Activated CD4-positive, alpha-beta T cell treated with anti-CD3 and anti-CD28 coated beads, Interleukin-2, amount 50 U/mL, for 24 hours (primary cell): ENCODE results near the gene ELP4.

ENCODE experiments used
- DNase-seq, 2 donors: peaks; one replicate each; pipeline ENCODE4 v3.0.0-alpha.2; 2020; ENCODE audit warnings: low read depth in 1 of 2, low spot score in 1 of 2

The ELP4 gene

DNA sequence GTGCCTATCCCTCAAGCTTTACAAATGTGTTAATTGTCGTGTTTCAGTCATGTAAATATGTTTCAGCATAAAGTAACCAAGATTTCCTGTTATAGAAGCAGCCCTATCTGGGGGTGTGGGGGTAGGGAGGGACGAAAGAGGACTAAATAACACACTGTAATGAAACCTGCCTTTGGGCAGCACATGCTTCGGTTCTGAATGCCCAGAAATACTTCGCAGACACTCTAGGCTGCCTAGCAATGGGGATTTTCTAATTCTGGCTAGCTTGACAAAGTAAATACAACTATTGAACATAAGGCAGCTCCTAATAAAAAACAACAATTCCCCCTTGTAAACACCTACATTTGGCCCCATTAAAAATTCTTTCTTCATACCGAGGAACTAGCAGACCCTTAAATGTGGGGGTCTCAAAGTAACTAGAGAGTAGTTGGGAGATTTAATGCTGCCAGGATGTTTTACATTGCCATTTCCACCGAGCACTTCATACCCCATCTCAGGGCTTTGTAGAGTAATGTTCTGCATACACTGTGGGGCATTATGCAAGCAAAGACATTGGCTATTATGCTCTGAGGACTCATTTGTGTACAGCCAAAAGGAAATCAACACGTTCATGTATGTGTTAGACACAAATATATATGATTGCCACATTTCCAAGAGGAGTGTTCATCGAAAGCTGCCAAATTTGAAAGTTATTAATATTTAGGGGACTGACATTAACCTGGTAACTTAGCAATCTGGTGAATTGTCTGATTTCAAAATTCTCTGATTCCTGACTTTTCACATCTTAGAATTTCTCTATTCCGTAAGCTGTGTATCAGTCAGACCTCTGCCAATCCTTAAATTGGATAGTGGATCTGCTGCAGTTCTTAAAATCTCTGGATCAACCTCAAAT, 259.4 kb downstream of the ELP4 start:
- DNase-seq = no peak

DNA sequence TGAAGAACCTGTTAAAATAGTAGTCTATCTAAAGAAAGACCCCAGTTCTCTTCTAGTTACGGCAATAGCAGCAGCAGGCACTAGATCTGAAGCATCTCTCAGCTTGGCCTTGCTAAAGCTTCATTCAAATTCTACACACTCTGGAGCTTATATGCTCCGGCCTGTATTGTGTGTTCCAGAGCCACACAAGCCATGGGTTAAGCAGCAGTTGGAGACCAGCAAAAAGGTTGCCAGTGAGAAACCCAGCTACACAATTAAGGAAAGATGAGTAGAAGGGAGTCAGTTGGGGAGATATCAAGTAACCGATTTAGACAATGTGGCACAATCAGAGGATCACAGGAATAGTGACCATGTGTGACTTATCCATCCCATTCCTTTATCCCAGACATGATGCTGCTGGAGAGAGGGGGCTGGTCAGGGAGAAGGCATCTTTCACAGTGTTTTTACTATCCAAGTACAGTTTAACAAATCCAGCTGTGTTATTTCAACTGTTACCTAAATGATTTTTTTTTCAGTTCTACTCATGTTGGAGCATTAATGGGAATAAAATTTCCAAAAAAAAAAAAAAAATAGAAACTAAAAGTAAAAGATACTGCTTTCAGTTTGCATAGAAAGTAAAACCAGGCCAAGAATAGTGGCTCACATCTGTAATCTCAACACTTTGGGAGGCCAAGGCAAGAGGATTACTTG, 260.6 kb downstream of the ELP4 start:
- DNase-seq = no peak

DNA sequence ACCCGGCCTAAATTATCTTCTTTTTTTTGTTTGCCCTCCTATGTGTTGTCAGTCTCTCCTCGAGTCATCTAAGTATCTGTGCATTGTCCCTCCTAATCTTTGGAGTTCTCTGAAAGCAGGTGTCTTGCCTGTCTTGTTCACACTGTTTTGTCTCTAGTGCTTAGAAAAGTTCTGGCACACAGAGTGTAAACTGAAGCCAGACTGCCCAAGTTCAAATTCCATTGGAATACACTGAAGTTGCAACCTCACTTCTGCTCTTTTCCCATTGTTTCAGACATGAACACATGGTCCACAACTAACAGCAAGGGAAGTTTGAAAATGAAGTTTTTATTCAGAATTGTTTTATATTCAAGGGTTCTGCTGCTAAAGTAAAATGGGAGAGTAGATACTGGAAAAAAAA, 262.8 kb downstream of the ELP4 start:
- no peak for DNase-seq

DNA sequence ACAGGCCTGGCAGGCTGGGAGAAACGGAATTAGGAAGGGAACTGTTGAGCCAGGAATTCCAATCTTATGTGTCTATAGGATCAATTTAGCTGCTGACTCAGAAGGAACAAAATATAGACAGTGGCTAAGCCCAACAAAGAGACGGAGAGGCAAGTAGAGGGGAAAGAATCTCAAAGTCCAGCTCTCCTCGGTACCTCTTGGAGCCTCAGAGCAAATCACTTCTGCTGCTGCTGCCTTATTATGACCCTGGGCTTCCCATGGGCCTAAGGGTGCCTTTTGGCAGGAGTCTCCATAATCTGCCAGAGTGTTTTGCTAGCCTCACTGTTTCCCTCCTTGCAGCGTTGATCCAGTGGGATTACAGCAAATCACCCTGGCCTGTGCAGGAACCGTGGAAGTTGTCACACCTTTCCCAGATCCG, 269.8 kb downstream of the ELP4 start:
- DNase-seq = no peak

DNA sequence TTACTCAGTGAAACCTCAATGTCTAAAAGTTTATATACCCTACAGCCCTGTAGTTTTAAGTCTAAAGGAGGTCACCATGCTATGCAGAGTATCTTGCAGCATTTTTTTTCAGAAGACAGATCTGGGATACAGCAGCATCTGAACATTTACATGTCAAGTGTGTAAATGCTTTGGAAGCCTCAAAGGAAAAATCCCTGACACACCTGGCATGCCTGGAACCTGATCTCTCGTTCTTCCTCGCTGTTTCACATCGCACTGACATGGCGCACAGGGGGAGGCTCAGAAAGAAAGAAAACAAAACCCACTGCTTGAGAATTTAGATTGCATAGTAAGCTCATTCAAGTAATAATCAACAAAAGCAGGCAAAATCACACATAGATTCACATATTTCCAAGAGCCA, 270.5 kb downstream of the ELP4 start:
- DNase-seq = no peak

DNA sequence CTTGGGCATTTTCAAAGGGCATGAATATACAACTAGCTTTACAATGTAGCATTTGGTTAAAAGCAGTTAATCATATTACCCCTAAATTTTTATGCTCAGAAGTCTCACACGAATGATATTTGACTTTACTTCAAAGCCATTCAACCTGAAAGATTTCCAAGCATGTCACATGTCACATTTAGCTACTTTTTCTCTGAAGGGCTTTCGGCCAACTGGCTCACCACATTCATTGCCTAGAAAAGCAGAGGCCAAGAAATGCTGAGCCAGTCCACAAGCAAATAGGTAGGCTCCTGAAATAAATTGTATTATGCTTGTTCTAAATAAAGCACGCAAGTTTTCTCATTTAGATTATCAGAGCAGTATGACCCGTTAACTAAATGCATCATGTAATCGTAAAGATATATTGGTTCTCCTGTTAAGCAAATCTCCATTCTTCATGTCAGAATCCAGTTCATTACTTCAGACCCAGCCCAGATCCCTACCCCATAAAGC, 271.0 kb downstream of the ELP4 start:
- no peak for DNase-seq

DNA sequence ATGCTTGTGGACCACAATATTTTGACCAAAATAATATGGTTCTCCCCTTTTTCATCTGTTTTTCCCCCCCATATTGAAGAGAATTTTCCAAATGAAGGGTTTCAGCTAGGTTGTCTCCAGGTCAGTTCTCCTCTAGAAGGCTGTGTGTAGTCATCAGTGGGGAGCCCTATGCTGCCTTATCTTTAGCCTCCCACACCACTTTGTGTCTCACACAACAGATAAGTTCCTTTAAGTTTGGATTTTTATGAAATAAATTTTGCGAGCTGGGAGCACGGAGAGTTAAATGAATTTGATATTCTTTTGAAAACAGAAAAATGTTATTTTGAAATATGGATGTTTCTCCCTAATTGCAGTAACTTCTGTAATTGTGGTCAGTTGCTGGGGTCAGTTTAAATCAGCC, 272.7 kb downstream of the ELP4 start:
- no peak for DNase-seq

DNA sequence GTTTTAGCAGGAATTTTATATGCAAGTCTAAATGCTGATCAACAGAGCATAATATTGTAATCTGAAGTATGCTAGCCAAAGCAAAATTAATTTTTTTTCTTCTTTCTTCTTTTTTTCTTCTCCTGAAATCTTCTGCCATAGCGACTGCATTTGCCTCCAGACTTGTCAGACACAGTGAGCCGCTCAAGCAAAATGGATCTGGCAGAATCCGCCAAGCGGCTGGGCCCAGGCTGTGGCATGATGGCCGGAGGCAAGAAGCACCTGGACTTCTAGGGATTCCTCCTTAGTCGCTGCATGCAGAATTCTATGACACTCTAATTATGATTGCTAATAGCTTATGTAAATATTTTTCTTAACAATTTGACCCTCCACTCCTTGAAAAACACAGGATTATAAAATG, 273.7 kb downstream of the ELP4 start:
- no peak for DNase-seq

DNA sequence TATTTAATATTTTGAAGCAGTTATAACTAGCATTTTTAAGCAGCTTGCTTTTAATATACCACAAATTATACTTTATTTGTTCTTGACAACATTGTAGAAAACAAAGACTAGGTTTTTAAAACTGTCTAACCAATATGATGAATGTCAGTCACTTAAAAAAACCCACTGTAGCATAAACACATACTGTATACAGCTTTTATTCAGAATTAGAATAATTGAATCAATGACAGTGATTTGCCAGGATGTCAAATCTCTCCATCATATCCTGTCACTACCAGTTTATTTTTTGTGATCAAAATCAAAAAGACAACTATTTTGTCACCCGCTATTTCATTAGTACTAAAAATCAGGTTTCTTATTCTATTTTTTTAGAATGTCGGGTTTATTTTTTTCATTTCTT, 275.0 kb downstream of the ELP4 start:
- DNase-seq = no peak

DNA sequence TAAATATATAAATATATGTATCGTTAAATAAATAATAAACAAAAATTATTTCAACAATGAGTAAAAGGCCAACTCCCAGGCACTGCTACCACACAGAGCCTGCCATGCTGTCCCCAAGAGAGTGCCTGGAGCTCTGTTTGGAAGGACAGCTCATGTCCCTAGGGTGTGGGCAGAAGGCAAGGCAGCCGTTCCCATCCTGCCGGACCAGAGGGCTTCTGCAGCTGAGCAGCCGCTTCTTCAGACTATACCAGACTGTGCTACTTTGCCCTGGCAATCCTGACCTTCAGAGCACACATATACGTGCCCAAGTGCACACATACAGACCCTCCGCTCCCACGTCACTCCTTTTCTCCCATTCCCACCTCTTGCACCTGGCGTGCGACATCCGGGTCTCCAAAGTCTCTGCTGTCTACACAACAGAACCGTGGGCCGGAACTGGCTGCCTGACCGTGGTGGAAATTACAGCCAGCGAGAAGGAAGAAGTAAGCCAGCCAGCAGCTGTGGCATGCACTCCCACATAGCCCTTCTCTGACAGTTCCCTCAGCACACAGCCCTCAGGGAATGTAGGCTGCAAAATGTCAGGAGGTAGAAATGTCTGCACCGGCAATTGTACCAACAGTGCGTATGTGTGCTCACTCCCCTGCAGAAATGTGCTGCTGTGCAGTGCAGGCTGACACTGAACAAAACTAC, 277.6 kb downstream of the ELP4 start:
- DNase-seq = no peak

DNA sequence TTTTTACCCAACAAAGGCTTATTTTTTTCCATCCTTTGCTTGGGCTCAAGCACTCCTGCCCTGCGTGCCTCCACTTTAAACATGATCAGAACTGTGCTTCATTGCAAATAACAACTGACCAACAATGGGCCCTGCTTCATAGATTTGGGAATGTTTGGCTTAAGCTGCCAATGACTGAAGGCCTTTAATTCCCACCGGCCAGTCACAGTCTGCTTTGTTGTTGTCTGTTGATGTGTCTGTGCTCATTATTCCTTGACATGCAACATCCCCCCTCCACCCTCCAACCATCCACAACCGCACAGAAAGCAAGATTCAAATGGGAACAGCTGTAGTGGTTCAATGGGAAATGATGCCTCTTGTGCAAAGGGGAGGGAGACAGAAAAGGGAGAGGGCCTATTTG, 278.5 kb downstream of the ELP4 start:
- no peak for DNase-seq

DNA sequence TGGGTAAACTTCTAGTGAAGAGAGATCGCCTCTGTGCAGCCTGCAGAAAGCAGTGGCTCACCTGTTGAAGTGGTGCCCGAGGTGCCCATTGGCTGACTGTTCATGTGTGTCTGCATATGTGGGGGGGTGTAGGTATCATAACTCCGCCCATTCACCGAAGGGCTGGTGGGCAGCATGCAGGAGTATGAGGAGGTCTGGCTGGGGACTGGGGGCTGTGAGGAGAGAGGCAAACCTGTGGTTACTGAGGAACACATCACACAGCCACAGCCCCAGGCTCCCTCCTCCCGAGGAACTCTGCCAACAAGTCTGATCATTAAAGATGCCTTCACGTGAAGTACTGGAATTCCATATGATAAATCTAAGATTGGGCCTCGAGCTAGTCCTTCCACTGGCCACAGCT, 281.1 kb downstream of the ELP4 start:
- DNase-seq = no peak

DNA sequence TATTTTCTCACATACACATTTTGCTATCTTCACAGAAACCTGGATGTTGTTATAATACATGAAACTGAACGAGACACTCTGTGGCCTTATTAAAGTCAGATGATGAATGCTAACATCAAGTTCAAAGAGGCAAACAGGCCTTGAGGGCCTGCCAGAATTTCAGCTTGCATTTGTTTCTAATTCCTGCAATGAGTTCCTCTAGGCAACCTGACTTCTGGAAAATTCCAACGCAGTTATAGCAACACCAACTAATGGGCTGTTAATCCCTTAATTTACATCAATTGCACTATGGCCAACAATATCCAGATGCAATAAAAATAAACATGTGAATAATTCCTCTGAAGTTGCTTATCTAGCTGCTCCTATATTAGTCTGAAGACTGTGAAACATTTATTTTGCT, 282.5 kb downstream of the ELP4 start:
- DNase-seq = no peak

DNA sequence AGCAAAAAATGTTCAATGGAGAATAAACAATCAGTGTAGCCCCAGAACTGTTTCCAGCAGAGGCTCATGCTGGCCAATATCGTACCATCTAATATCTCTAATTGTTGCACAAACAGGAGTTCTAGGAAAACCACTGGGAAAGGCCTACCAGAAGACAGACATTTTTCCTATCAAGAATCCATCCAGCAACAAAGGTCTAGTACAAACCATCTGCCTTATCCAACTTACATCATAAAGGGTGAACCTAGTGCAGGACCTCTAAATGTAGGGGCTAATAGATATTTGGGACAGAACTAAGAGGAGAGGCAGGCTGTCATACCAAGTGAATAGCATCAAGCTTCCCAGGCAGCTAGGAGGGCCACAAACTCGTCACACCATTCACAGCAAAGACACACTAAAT, 282.9 kb downstream of the ELP4 start:
- no peak for DNase-seq

DNA sequence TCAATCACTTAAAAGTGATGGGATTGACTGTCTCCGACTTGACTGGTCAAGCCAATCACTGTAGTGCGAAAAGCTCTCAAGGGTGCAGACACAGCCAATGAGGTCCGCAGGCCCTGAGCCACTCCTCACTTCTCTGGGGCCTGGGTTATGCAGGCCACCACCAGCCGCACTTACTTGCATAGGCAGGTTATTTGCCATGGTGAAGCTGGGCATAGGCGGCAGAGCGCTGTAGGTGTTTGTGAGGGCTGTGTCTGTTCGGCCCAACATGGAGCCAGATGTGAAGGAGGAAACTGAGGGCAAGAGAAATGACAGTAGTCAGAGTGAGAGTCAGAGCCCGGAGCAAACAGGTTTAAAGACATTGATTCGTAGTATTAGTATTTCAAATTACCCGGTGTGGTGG, 283.7 kb downstream of the ELP4 start:
- DNase-seq = no peak

DNA sequence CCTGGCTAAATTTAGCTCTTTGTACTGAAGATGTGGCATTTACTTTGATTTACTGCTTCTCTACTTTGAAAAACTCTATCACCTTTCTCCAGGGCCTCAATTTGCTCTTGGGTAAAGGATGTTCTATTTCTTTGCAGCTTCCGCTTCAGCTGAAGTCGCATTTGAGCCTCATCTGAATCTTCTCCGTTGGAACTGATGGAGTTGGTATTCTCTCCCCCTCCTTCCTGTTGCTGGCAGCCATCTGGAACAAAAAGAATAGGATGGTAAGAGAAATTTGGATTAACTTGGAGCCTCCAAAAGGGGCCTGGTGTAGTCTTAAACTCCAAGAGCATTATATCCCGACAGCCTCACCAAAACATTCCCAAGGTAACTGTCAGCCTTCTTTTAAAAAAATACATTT, 285.0 kb downstream of the ELP4 start:
- DNase-seq = no peak

DNA sequence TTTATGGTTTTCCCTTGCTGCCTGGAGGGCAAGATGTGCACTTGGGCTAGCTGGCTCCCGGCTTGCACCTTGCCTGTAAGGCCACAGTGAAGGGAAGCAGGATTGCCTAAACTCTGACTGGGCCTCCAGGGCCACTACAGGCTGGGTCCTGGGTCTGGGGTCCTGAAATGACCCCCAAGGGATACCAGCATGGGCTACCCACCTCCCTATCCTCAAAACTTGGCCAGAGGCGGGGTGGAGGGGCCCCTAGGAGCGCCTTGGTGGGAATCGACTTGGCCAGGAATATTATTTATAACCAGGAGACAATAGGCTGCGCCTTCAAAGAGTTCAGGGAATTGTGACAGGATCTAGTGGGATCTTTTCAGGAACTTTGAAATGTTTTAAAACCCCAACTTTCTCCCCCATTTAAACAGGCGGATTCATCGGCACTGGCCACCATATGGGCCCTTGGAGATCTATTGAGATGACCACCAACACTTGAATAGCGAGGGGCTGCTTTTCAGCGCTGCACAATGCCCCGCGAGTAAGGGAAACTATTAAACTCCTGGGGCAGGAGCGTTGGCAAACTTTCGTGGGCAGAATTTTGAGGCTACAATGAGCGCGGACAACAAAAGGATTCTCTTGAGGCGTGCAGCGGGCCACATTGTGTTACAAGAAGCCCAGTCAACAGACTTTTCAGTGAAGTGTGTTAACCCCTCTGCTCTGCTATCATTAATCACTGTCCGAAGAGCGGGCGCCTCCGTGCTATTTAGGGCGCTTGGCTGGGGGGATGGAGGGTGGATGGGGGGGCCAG, 286.3 kb downstream of the ELP4 start:
- no peak for DNase-seq

DNA sequence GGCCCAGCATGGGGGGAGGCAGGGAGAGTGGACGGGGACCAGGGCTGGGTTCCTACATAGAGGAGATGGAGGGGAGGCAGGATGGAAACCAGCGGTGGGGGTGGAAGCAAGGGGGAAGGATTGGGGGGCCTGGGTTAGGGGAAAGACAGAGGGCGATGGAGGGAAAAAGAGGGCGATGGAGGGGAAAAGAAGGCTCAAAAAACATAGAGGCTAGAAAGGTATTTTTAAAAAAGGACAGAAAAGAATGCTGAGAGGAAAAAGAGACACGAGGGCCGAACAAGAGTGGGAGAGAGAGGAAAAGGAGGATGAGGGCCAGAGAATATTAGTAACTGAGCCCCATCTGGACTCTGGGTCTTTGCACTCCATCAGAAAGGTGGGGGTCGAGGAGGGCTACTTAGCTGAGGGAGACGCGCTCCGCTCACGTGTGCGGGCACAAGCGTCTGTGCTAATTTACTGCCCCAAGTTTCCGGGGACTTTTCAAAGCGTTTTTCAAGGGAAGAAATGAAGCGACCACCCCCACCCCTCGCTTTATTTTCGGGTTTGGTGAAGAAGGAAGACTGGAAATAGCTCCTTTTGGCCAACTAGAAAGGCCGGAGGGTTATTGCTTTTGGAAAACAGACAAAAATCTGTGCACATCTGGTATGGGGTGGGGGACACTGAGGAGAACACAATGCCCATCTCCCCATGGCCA, 287.1 kb downstream of the ELP4 start:
- DNase-seq = no peak

DNA sequence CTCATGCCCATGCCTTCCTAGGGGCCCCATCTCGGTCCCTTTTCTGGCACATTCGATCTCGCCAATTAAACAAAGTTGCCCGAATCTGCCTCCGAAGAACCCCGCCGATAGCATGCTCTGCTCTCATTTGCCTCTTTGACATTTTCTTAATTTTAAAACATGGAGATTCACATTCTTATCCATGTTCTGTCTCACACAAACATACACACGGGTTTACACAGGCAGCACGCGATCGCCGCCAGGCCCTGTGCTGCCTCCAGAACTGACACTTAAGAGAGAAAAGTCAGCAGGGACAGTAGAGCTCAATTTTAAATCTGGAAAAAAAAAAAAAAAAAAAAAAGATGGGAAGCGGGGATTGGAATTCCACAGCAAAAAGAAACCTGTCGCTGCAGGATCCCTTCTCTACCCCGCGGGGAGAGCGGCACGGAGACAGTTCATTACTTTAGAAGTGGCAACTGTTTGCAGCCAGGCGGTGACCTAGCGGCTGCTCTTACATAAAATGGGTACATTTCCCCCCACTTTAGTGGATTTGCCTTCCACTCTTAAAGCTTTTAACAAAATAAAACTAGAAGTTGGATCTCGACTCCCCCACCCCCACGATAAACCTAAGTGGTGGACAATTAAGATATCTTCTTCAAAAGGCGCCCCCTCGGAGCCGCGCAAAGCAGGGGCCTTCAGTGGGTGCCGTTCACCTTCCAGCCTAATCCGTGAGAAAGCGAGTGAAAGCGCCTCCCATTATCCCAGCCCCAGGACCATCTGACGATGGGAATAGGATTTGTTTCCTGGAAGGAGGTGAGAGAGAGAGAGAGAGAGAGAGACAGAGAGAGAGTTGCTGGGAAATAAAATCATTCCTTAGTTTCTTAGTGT, 287.9 kb downstream of the ELP4 start:
- no peak for DNase-seq
